Ascending aorta (tissue), 2 donors: ENCODE results near the gene EVX1. TPM values are rescaled to one million over a fixed set of nuclear protein-coding genes. Genes with fewer than 3 reads are reported as not detected.

Source experiments
- DNase-seq, 2 donors: peaks; one replicate each; pipeline ENCODE4 v3.0.0-alpha.2; 2019; ENCODE audit warnings: low spot score in 2 of 2
- H3K27ac ChIP-seq, 2 donors: fragments of 200-600 bp; sonication (generic); one replicate each; pipeline ENCODE4 v1.5.1; 2016 to 2017; ENCODE audit warnings: mild to moderate bottlenecking in 1 of 2
- H3K27me3 ChIP-seq: fragments of 200-600 bp; sonication (generic); one replicate; pipeline ENCODE4 v1.5.1; 2017
- H3K36me3 ChIP-seq, 2 donors: fragments of 200-600 bp; sonication (generic); one replicate each; pipeline ENCODE4 v1.5.1; 2016
- H3K4me1 ChIP-seq, 2 donors: fragments of 200-600 bp; sonication (generic); one replicate each; pipeline ENCODE4 v1.5.1; 2016 to 2017; ENCODE audit warnings: mild to moderate bottlenecking in 1 of 2
- H3K4me3 ChIP-seq, 2 donors: fragments of 200-600 bp; sonication (generic); one replicate each; pipeline ENCODE4 v1.5.1; 2016 to 2017; ENCODE audit warnings: mild to moderate bottlenecking in 1 of 2
- H3K9me3 ChIP-seq, 2 donors: fragments of 200-600 bp; sonication (generic); one replicate each; pipeline ENCODE4 v1.5.1; 2016
- intact Hi-C: fragments of 100-400 bp; cut with DNase I; formaldehyde crosslinking; loops from one replicate; pipeline ENCODE4 v1.15.1; 2023
- total RNA-seq: library from RNA; depleted of rRNA; stranded (reverse); fragments of >200 nt; gene quantifications from one replicate; pipeline ENCODE4 v1.1.0, GENCODE V29; 2016
- TF ChIP-seq, protein P1 (sequence below), 3 experiments: fragments of 200-600 bp in 2 of 3; fragments of 450-650 bp in 1 of 3; sonication (generic) in 2 of 3; IDR thresholded peaks; one replicate each; pipeline ENCODE4 v1.5.1; 2016 to 2019; ENCODE audit warnings: antibody characterized with exemption in 3 of 3, mild to moderate bottlenecking in 1 of 3, moderate library complexity in 1 of 3

Gene EVX1
- total RNA-seq, 1 donor from 2014 or later, result not detected

GRCh38 chr7:27220440-27220955 is 22.1 kb upstream of the EVX1 start:
- TF ChIP-seq, protein P1, sequence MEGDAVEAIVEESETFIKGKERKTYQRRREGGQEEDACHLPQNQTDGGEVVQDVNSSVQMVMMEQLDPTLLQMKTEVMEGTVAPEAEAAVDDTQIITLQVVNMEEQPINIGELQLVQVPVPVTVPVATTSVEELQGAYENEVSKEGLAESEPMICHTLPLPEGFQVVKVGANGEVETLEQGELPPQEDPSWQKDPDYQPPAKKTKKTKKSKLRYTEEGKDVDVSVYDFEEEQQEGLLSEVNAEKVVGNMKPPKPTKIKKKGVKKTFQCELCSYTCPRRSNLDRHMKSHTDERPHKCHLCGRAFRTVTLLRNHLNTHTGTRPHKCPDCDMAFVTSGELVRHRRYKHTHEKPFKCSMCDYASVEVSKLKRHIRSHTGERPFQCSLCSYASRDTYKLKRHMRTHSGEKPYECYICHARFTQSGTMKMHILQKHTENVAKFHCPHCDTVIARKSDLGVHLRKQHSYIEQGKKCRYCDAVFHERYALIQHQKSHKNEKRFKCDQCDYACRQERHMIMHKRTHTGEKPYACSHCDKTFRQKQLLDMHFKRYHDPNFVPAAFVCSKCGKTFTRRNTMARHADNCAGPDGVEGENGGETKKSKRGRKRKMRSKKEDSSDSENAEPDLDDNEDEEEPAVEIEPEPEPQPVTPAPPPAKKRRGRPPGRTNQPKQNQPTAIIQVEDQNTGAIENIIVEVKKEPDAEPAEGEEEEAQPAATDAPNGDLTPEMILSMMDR (IDR thresholded peaks at IDR 0.05), result no peak
- intact Hi-C loops, result no loop called here
- no peak for DNase-seq
- Histone ChIP-seq H3K27me3 (peaks cover 16% of the 10 kb centered on the region), H3K4me1 (no peaks in the 10 kb centered on the region), H3K36me3 (no peaks in the 10 kb centered on the region), H3K4me3 (no peak overlapping the region), H3K9me3 (no peaks in the 10 kb centered on the region), H3K27ac (no peak overlapping the region)

- DNase-seq, result no peak
- TF ChIP-seq, protein P1 (IDR thresholded peaks at IDR 0.05), result no peak
- Histone ChIP-seq H3K36me3 (no peaks in the 10 kb centered on the region), H3K27me3 (peaks cover 20% of the 10 kb centered on the region), H3K9me3 (no peaks in the 10 kb centered on the region), H3K4me1 (no peaks in the 10 kb centered on the region), H3K27ac (no peak overlapping the region), H3K4me3 (no peak overlapping the region)
- intact Hi-C loops, result no loop called here
Observed at GRCh38 chr7:27221201-27221797, 21.3 kb upstream of the EVX1 start.

DNA sequence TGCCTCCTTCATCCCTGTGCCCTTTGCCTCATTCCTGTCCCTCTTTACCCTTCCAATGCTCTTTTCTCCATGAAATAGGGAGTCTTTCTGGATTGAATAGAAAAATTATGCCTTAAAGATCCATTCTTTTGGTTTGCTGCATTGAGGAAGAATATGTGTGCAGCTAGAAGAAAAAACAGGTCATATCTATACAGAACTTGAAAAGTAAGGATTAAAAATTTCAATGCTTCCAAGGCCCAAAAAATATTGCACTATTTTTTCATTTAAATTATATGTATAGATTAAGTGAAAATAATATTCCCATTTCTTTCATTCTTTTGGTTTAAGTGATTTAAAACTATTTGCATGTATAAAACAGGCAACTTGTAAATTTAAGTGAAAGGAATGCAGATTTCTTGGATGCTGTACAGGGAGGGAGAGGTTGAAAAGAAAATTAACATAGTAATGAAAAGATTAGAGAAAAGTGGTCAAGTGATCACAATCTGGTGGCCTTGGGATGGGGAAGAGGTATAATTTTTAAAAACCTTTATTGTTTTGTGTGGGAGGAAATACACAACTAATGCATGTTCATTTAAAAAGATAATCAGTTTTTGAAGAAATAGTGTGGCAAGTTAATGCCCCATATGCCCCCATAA is 18.5 kb upstream of the EVX1 start:
- DNase-seq, result no peak
- Histone ChIP-seq H3K9me3 (no peaks in the 10 kb centered on the region), H3K27me3 (peaks cover 20% of the 10 kb centered on the region), H3K27ac (no peak overlapping the region), H3K4me3 (no peak overlapping the region), H3K36me3 (no peaks in the 10 kb centered on the region), H3K4me1 (no peaks in the 10 kb centered on the region)
- TF ChIP-seq, protein P1 (IDR thresholded peaks at IDR 0.05), result no peak
- intact Hi-C loops, result no loop called here

DNA sequence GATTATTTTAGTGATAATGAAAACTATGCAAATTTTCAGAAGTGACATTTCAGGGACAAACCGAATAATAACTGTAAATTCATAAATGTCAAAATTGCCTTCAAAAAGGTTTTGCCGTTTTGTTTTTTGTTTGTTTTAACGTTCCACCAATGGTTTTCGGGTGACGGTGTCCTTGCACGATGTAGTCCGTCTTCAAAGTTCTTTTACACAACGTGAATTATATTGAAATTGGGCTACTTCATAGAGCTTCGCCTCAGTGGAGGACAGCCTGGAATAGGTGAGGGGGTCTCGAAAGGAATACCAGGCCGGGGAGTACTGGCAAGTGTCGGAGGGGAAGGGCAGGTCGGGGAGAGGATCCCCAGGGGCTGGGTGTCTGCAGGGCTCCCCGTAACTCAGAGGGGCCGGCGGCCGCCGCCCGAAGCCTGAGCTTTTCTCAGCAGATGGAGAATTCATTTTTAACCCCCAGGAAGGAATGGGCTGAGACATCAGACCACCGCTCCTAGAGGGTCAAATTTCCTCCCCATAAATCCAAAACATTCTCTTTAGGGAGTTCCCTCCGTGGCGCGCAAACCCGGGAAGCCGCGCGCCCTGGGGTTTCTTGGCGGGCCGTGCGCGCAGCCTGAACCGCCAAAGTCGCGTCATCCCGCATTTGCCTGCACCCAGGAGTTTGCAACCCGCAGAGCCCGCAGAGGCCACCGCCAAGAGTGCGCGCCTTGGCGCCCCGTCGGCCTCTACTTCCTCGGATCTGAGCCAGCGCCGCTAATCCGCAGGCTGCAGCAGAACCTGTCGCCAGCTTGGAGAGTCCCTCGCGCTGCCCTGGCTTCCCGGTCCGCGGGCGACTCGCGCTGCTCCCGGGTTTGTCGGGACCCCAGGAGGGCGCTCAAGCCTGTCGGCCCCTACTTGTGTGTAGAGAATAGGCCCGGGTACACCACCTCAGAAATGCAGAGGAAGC is 17.3 kb upstream of the EVX1 start:
- TF ChIP-seq, protein P1 (IDR thresholded peaks at IDR 0.05), result no peak
- intact Hi-C loops, result no loop called here
- Histone ChIP-seq H3K27ac (no peak overlapping the region), H3K27me3 (peaks cover 15% of the 10 kb centered on the region), H3K4me1 (no peaks in the 10 kb centered on the region), H3K9me3 (no peaks in the 10 kb centered on the region), H3K36me3 (no peaks in the 10 kb centered on the region), H3K4me3 (no peak overlapping the region)
- DNase-seq, result peak in 1 of 2 donors; percentile 48

DNA sequence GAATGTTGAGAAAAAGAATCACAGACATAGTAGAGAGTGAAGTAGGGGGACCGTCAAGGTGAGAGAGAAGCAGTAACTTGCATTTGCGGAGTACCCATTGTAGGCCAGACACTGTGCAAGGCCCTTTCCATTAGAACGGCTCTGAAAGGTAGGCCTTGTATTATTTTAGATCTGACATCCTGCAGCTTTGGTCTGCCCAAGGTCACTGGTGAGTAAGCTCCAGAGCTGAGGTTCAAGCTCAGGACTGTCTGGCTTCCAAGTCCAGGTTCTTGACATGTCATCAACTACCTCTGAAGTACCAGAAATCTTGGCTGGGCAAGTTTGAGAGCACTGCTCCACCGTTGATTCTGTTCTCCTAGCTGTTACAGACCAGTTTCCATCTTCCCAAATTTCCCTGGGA is 13.2 kb upstream of the EVX1 start:
- Histone ChIP-seq H3K27me3 (peaks cover 8% of the 10 kb centered on the region), H3K27ac (no peak overlapping the region), H3K4me3 (no peak overlapping the region), H3K4me1 (no peaks in the 10 kb centered on the region), H3K36me3 (no peaks in the 10 kb centered on the region), H3K9me3 (no peaks in the 10 kb centered on the region)
- TF ChIP-seq, protein P1 (IDR thresholded peaks at IDR 0.05), result no peak
- DNase-seq, result no peak
- intact Hi-C loops, result no loop called here
